WTC11 (cell line): ENCODE measurements around the gene MRAS. TPM values are rescaled to one million over a fixed set of nuclear protein-coding genes. Genes with fewer than 3 reads are reported as not detected.

Source experiments
- ATAC-seq: fragments of 200-7000 bp; cut with Tn5 transposase; 2 replicates; pipeline ENCODE4 v1.10.0; 2021; ENCODE audit warnings: mild to moderate bottlenecking, moderate library complexity
- CTCF ChIA-PET: fragments of 300-600 bp; sonication (Branson Sonifier 250); formaldehyde crosslinking; loops from one replicate; lab custom pipeline; 2021; ENCODE audit warnings: antibody characterized with exemption; lab: Charles Lee
- POLR2A ChIA-PET: fragments of 350-600 bp; sonication (Branson Sonifier 250); formaldehyde crosslinking; loops from one replicate; lab custom pipeline; 2021; ENCODE audit warnings: antibody characterized with exemption; lab: Charles Lee
- DNase-seq: peaks from one replicate; pipeline ENCODE4 v3.0.0; 2021; ENCODE audit warnings: low spot score
- H3K27ac Mint-ChIP-seq: 2 replicates; pipeline ENCODE4 v1.8.0; 2021; ENCODE audit warnings: mixed read lengths
- H3K27me3 Mint-ChIP-seq: 2 replicates; pipeline ENCODE4 v1.8.0; 2021; ENCODE audit warnings: low read depth, mild to moderate bottlenecking, moderate library complexity, mixed read lengths
- H3K36me3 Mint-ChIP-seq: 2 replicates; pipeline ENCODE4 v1.8.0; 2021; ENCODE audit warnings: mixed read lengths
- H3K4me1 Mint-ChIP-seq: 2 replicates; pipeline ENCODE4 v1.8.0; 2022; ENCODE audit warnings: mixed read lengths
- H3K4me3 Mint-ChIP-seq: 2 replicates; pipeline ENCODE4 v1.8.0; 2021; ENCODE audit warnings: mild to moderate bottlenecking, moderate library complexity, mixed read lengths
- H3K9me3 Mint-ChIP-seq: 2 replicates; pipeline ENCODE4 v1.8.0; 2021; ENCODE audit warnings: mixed read lengths
- AFF4 ChIP-seq: sonication (generic); formaldehyde crosslinking; IDR thresholded peaks from 2 replicates; pipeline ENCODE4 v1.8.1; 2023; ENCODE audit warnings: mild to moderate bottlenecking, missing genetic modification reagents, borderline replicate concordance
- ELF4 ChIP-seq: sonication (generic); formaldehyde crosslinking; IDR thresholded peaks from 2 replicates; pipeline ENCODE4 v1.8.1; 2022; ENCODE audit warnings: low read depth, mild to moderate bottlenecking, moderate library complexity, missing genetic modification reagents
- ETV6 ChIP-seq: sonication (generic); formaldehyde crosslinking; IDR thresholded peaks from 2 replicates; pipeline ENCODE4 v1.8.1; 2022; ENCODE audit warnings: mild to moderate bottlenecking, missing genetic modification reagents
- GRHL2 ChIP-seq: fragments of 250-450 bp; sonication (Bioruptor Pico); IDR thresholded peaks from 2 replicates; pipeline ENCODE4 v1.8.0; 2022; ENCODE audit warnings: mild to moderate bottlenecking, moderate library complexity; ENCODE audit not compliant: insufficient replicate concordance, severe bottlenecking
- MAX ChIP-seq: sonication (generic); formaldehyde crosslinking; IDR thresholded peaks from 2 replicates; pipeline ENCODE4 v1.8.0; 2022; ENCODE audit warnings: mild to moderate bottlenecking, missing genetic modification reagents
- NFATC4 ChIP-seq: fragments of 250-450 bp; sonication (Bioruptor Pico); IDR thresholded peaks from 2 replicates; pipeline ENCODE4 v1.9.0; 2021; ENCODE audit warnings: mild to moderate bottlenecking
- SOX15 ChIP-seq: fragments of 250-450 bp; sonication (Bioruptor Pico); IDR thresholded peaks from 2 replicates; pipeline ENCODE4 v1.9.0; 2021; ENCODE audit warnings: mild to moderate bottlenecking
- ZNF416 ChIP-seq: fragments of 250-450 bp; sonication (Bioruptor Pico); IDR thresholded peaks from 2 replicates; pipeline ENCODE4 v1.9.0; 2021; ENCODE audit warnings: mild to moderate bottlenecking, inconsistent platforms
- ZNF423 ChIP-seq: fragments of 250-450 bp; sonication (Bioruptor Pico); IDR thresholded peaks from 2 replicates; pipeline ENCODE4 v2.1.2; 2022; ENCODE audit warnings: mild to moderate bottlenecking, moderate library complexity
- ZNF671 ChIP-seq: fragments of 250-450 bp; sonication (Bioruptor Pico); IDR thresholded peaks from 2 replicates; pipeline ENCODE4 v1.8.0; 2021; ENCODE audit warnings: mild to moderate bottlenecking
- total RNA-seq: library from RNA; stranded (reverse); gene quantifications from 3 replicates; pipeline ENCODE4 v1.2.3, GENCODE V29; 2021
- TF ChIP-seq, protein P1 (sequence below): fragments of 250-450 bp; sonication (Bioruptor Pico); conservative IDR thresholded peaks from 2 replicates; pipeline ENCODE4 v1.9.0; 2021; ENCODE audit warnings: mild to moderate bottlenecking
- TF ChIP-seq, protein P2 (sequence below): sonication (generic); formaldehyde crosslinking; IDR thresholded peaks from 2 replicates; pipeline ENCODE4 v1.8.0; 2022; ENCODE audit warnings: mild to moderate bottlenecking, missing genetic modification reagents
- TF ChIP-seq, protein P3 (sequence below): sonication (generic); formaldehyde crosslinking; IDR thresholded peaks from 2 replicates; pipeline ENCODE4 v1.8.1; 2022; ENCODE audit warnings: missing genetic modification reagents, borderline replicate concordance
- TF ChIP-seq, protein P4 (sequence below): sonication (generic); formaldehyde crosslinking; IDR thresholded peaks from 2 replicates; pipeline ENCODE4 v1.8.0; 2023; ENCODE audit warnings: missing genetic modification reagents, mild to moderate bottlenecking, borderline replicate concordance
- TF ChIP-seq, protein P5 (sequence below): fragments of 250-450 bp; sonication (Bioruptor Pico); IDR thresholded peaks from 2 replicates; pipeline ENCODE4 v1.9.0; 2021; ENCODE audit warnings: mild to moderate bottlenecking
- TF ChIP-seq, protein P6 (sequence below): sonication (generic); formaldehyde crosslinking; IDR thresholded peaks from 2 replicates; pipeline ENCODE4 v1.8.0; 2023; ENCODE audit warnings: missing genetic modification reagents
- TF ChIP-seq, protein P7 (sequence below): sonication (generic); formaldehyde crosslinking; IDR thresholded peaks from 2 replicates; pipeline ENCODE4 v1.8.1; 2023; ENCODE audit warnings: mild to moderate bottlenecking, missing genetic modification reagents, moderate library complexity

The MRAS gene
- total RNA-seq, 1 experiment from 2014 or later: 14.8 TPM

DNA sequence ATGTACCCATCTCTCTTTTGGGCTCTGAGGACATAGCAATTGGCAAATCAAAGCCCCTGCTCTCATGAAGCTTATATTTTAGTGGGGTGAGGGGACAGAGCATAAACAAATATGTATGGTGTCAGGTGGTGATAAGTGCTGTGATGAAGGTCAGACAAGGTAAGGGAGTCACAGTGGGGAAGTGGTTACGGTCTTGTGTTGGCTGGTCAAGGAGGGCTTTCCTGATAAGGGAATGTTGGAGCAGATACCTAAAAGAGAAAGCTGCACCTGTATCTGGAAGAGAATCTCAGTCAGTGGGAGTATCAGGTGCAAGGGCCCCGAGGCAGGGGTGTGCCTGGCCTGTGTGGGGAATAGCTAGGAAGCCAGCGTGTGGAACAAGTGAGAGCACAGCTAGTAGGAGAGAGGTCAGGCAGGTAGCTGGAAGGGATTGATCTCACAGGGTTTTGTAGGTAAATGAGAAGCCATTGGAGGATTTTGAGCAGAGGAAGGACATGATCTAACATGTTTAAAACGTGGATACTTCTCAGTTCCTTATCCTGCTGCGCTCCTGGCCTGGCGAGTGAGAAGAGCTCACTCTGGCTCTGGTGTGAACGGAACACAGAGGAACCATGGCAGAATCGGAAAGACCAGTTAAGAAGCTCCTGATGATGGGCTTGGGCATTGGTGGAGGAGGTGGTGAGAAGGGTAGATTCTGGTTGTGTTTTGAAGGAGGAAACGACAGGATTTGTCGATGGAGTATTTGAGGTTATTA is 35.5 kb downstream of the MRAS start (continued):
- TF ChIP-seq AFF4 (CRISPR knock-in tag): no peak
- TF ChIP-seq ZNF423 (CRISPR knock-in tag): no peak
- TF ChIP-seq, protein P1, sequence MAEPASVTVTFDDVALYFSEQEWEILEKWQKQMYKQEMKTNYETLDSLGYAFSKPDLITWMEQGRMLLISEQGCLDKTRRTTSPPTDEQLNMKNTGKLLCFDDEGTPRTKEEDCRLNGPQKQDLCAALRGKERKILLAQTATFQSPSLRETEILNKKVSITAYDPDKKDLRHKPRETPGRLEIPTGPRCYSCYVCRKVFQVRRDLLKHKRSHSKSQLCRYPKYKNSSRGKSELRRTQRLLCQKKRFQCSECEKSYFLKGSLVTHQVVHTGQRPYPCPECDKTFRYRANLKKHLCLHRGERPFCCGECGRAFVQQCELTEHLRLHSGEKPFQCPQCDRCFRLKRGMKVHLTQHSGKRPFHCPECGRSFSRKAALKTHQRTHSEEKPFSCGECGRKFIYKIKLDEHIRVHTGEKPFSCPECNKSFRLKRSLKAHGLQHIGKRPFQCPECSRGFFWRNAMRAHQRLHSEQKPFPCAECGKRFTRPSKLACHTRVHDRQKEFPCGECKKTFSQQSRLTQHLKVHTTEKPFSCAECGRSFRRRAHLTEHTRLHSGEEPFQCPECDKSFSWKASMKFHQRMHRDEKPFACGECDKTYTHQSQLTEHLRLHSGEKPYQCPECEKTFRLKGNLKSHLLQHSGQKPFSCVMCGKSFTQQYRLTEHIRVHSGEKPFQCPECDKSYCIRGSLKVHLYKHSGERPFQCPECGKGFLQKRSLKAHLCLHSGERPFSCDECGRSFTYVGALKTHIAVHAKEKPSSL: no peak
- TF ChIP-seq NFATC4 (CRISPR knock-in tag): no peak

DNA sequence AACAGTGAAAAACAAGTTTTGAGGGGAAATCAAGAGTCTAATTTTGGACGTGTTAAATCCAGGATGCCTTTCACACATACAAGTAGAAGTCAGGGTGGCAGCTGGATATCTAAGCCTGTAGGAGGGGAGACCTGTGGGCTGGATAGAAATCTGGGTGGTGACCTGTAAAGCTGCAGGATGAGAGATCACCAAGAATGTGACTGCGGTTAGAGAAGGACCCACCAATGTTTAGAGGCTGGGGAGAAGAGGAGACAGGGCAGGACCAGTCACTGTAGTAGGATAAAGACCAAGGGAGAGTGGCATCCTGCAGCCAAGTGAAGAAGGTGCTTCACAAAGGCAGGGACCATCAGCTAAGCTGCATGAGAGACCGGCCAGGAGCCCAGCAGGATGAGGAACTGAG is 36.2 kb downstream of the MRAS start:
- peaks cover 6% of the 10 kb centered on the region for H3K4me1 Mint-ChIP-seq
- H3K36me3 Mint-ChIP-seq: no peaks in the 10 kb centered on the region
- ATAC-seq (no peak), DNase-seq (no peak)
- no peaks in the 10 kb centered on the region; the same call in 1 of the 2 replicates for H3K27me3 Mint-ChIP-seq
- CTCF ChIA-PET: interaction anchor here (1.0 to 1.5 kb wide), 3 partner anchors 12 to 37 kb away, joined by 3 to 5 read pairs (median 4); no protein-coding TSS in a partner anchor
- H3K27ac Mint-ChIP-seq: 0 out of 2 replicates have a peak overlapping the region, but pooled peaks have one; percentile 5
- no peak overlapping the region for H3K4me3 Mint-ChIP-seq
- H3K9me3 Mint-ChIP-seq: no peaks in the 10 kb centered on the region
- POLR2A ChIA-PET: no interaction called here
- TF ChIP-seq, protein P2, sequence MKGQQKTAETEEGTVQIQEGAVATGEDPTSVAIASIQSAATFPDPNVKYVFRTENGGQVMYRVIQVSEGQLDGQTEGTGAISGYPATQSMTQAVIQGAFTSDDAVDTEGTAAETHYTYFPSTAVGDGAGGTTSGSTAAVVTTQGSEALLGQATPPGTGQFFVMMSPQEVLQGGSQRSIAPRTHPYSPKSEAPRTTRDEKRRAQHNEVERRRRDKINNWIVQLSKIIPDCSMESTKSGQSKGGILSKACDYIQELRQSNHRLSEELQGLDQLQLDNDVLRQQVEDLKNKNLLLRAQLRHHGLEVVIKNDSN: no peak
- TF ChIP-seq, protein P3, sequence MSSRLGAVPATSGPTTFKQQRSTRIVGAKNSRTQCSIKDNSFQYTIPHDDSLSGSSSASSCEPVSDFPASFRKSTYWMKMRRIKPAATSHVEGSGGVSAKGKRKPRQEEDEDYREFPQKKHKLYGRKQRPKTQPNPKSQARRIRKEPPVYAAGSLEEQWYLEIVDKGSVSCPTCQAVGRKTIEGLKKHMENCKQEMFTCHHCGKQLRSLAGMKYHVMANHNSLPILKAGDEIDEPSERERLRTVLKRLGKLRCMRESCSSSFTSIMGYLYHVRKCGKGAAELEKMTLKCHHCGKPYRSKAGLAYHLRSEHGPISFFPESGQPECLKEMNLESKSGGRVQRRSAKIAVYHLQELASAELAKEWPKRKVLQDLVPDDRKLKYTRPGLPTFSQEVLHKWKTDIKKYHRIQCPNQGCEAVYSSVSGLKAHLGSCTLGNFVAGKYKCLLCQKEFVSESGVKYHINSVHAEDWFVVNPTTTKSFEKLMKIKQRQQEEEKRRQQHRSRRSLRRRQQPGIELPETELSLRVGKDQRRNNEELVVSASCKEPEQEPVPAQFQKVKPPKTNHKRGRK (CRISPR knock-in tag): no peak
- TF ChIP-seq, protein P4, sequence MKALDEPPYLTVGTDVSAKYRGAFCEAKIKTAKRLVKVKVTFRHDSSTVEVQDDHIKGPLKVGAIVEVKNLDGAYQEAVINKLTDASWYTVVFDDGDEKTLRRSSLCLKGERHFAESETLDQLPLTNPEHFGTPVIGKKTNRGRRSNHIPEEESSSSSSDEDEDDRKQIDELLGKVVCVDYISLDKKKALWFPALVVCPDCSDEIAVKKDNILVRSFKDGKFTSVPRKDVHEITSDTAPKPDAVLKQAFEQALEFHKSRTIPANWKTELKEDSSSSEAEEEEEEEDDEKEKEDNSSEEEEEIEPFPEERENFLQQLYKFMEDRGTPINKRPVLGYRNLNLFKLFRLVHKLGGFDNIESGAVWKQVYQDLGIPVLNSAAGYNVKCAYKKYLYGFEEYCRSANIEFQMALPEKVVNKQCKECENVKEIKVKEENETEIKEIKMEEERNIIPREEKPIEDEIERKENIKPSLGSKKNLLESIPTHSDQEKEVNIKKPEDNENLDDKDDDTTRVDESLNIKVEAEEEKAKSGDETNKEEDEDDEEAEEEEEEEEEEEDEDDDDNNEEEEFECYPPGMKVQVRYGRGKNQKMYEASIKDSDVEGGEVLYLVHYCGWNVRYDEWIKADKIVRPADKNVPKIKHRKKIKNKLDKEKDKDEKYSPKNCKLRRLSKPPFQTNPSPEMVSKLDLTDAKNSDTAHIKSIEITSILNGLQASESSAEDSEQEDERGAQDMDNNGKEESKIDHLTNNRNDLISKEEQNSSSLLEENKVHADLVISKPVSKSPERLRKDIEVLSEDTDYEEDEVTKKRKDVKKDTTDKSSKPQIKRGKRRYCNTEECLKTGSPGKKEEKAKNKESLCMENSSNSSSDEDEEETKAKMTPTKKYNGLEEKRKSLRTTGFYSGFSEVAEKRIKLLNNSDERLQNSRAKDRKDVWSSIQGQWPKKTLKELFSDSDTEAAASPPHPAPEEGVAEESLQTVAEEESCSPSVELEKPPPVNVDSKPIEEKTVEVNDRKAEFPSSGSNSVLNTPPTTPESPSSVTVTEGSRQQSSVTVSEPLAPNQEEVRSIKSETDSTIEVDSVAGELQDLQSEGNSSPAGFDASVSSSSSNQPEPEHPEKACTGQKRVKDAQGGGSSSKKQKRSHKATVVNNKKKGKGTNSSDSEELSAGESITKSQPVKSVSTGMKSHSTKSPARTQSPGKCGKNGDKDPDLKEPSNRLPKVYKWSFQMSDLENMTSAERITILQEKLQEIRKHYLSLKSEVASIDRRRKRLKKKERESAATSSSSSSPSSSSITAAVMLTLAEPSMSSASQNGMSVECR (CRISPR knock-in tag): no peak
- TF ChIP-seq MAX (CRISPR knock-in tag) (no peak), SOX15 (no peak), ZNF671 (CRISPR knock-in tag) (no peak), ETV6 (CRISPR knock-in tag) (no peak), GRHL2 (CRISPR knock-in tag) (no peak), ELF4 (CRISPR knock-in tag) (no peak), ZNF416 (CRISPR knock-in tag) (no peak)
- TF ChIP-seq, protein P5, sequence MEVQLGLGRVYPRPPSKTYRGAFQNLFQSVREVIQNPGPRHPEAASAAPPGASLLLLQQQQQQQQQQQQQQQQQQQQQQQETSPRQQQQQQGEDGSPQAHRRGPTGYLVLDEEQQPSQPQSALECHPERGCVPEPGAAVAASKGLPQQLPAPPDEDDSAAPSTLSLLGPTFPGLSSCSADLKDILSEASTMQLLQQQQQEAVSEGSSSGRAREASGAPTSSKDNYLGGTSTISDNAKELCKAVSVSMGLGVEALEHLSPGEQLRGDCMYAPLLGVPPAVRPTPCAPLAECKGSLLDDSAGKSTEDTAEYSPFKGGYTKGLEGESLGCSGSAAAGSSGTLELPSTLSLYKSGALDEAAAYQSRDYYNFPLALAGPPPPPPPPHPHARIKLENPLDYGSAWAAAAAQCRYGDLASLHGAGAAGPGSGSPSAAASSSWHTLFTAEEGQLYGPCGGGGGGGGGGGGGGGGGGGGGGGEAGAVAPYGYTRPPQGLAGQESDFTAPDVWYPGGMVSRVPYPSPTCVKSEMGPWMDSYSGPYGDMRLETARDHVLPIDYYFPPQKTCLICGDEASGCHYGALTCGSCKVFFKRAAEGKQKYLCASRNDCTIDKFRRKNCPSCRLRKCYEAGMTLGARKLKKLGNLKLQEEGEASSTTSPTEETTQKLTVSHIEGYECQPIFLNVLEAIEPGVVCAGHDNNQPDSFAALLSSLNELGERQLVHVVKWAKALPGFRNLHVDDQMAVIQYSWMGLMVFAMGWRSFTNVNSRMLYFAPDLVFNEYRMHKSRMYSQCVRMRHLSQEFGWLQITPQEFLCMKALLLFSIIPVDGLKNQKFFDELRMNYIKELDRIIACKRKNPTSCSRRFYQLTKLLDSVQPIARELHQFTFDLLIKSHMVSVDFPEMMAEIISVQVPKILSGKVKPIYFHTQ (CRISPR knock-in tag): no peak
- TF ChIP-seq, protein P6, sequence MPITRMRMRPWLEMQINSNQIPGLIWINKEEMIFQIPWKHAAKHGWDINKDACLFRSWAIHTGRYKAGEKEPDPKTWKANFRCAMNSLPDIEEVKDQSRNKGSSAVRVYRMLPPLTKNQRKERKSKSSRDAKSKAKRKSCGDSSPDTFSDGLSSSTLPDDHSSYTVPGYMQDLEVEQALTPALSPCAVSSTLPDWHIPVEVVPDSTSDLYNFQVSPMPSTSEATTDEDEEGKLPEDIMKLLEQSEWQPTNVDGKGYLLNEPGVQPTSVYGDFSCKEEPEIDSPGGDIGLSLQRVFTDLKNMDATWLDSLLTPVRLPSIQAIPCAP: no peak
- TF ChIP-seq, protein P7, sequence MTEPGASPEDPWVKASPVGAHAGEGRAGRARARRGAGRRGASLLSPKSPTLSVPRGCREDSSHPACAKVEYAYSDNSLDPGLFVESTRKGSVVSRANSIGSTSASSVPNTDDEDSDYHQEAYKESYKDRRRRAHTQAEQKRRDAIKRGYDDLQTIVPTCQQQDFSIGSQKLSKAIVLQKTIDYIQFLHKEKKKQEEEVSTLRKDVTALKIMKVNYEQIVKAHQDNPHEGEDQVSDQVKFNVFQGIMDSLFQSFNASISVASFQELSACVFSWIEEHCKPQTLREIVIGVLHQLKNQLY (CRISPR knock-in tag): no peak
